ENCODE results near the gene CPNE4. TPM values are rescaled to one million over a fixed set of nuclear protein-coding genes. Genes with fewer than 3 reads are reported as not detected.

CPNE4 gene
- total and polyA plus RNA-seq, 7 experiments from 2014 or later: not detected

DNA sequence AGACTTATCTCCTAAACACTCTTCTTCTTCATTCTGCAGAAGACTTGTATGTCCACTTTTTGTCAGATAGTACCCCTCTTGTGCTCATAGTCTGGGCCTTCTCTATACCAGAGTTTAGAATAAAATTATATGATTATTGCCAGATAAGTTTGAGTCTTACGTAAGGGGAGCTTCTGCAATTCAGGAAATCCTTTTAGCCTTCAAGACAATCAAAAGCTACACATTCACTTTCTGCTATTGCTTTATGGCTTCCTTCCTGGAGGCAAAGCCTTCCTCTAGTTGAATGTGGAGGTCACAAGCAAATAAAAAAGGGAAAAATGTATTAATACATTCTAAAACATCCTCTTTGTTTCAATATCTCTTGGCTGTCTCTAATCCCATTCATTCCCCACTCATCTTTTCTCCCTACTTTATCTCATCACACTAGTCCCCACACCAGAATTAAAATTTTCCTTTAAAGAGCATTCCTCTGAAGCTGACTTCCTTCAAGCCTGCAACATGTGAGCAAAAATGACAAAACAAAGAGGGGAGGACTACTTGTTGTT lies 186.8 kb downstream of the CPNE4 start:
- intact Hi-C loops (cut with micrococcal nuclease): no loop called here
- Histone ChIP-seq H3K4me3 (ENCODE audit: low read length) (no peak overlapping the region), H3K4me1 (ENCODE audit: control insufficient read depth in 2 of 2, insufficient read depth in 2 of 2, low read length in 2 of 2) (no peaks in the 10 kb centered on the region), H3K27ac (ENCODE audit: low read depth, low read length) (no peak overlapping the region), H3K27me3 (ENCODE audit: control insufficient read depth in 2 of 2, insufficient read depth in 2 of 2, low read length in 2 of 2) (no peaks in the 10 kb centered on the region), H3K9me3 (ENCODE audit: control insufficient read depth in 2 of 3, low read length in 3 of 3) (no peaks in the 10 kb centered on the region), H3K36me3 (ENCODE audit: control insufficient read depth in 2 of 3, insufficient read depth in 3 of 3, low read length in 3 of 3) (no peaks in the 10 kb centered on the region)
- H3K9me3 Mint-ChIP-seq: no peaks in the 10 kb centered on the region
- no peaks in the 10 kb centered on the region for H3K36me3 Mint-ChIP-seq
- peaks cover 0 to 25% (median 2%) of the 10 kb centered on the region in 5 donors for H3K27me3 Mint-ChIP-seq
- no peak overlapping the region for H3K4me3 Mint-ChIP-seq
- DNase-seq (no peak), ATAC-seq (no peak)
- ChIA-PET POLR2A (no interaction called here), CTCF (no interaction called here)
- H3K27ac Mint-ChIP-seq: no peak overlapping the region
- H3K4me1 Mint-ChIP-seq: peaks cover 0 to 4% (median 0%) of the 10 kb centered on the region in 7 donors

DNA sequence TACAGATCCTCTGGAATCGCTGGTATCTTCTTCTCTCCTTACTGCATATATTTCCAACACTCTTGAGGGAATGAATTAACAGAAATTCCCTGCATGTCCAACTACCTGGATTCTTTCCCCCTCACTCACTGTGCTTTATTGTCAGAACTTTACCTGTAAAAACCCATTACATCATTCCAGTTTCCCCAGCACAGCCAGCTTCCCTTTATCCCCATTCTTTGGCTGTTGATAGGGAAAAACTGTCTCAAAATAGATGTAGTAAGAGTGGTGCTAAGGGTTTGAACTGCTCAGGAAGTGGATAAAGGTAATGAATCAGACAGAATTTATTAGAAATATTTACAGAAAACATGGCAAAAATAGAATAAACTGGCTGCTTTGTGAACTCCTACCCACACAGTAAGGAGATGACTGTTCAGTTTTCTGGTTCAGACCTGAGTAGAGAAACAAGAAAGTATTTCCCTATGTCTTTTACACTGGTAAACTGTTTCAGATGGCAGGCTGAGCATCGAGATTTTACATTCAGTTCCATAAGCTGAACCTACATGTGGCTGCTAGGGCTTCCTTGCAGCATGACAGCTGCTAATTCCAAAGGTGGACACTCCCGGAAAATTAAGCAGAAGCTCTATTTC lies 188.4 kb downstream of the CPNE4 start:
- Mint-ChIP-seq H3K27me3 (peaks cover 0 to 23% (median 4%) of the 10 kb centered on the region in 5 donors), H3K9me3 (no peaks in the 10 kb centered on the region), H3K4me1 (peaks cover 0 to 4% (median 0%) of the 10 kb centered on the region in 7 donors), H3K27ac (no peak overlapping the region), H3K36me3 (no peaks in the 10 kb centered on the region), H3K4me3 (no peak overlapping the region)
- no peak for ATAC-seq
- Histone ChIP-seq H3K36me3 (ENCODE audit: control insufficient read depth in 2 of 3, insufficient read depth in 3 of 3, low read length in 3 of 3) (no peaks in the 10 kb centered on the region), H3K27me3 (ENCODE audit: control insufficient read depth in 2 of 2, insufficient read depth in 2 of 2, low read length in 2 of 2) (no peaks in the 10 kb centered on the region), H3K4me3 (ENCODE audit: low read length) (no peak overlapping the region), H3K4me1 (ENCODE audit: control insufficient read depth in 2 of 2, insufficient read depth in 2 of 2, low read length in 2 of 2) (no peaks in the 10 kb centered on the region), H3K9me3 (ENCODE audit: control insufficient read depth in 2 of 3, low read length in 3 of 3) (no peaks in the 10 kb centered on the region), H3K27ac (ENCODE audit: low read depth, low read length) (no peak overlapping the region)
- CTCF ChIA-PET: no interaction called here
- no peak for DNase-seq
- POLR2A ChIA-PET: no interaction called here
- intact Hi-C loops (cut with micrococcal nuclease): no loop called here

DNA sequence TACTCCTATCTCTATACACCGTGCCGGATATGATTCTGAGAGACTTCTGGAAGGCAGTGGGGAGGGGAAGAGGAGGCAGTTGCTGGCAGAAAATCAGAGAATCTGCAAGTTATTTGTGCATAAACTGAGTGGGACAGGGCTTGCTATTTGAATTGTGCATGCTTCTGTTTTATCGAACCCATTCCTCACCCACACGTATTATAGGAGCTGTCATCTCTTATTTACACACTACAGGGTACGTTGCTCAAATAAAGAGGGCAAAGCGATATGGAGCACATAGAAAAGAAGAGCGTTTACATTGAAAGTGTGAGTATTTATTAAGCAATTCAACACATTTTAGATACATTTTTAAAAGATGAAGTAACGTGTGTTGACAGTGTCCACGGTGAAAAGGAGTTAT lies 191.6 kb downstream of the CPNE4 start:
- Histone ChIP-seq H3K9me3 (ENCODE audit: control insufficient read depth in 2 of 3, low read length in 3 of 3) (no peaks in the 10 kb centered on the region), H3K27ac (ENCODE audit: low read depth, low read length) (no peak overlapping the region), H3K4me3 (ENCODE audit: low read length) (no peak overlapping the region), H3K4me1 (ENCODE audit: control insufficient read depth in 2 of 2, insufficient read depth in 2 of 2, low read length in 2 of 2) (no peaks in the 10 kb centered on the region), H3K36me3 (ENCODE audit: control insufficient read depth in 2 of 3, insufficient read depth in 3 of 3, low read length in 3 of 3) (no peaks in the 10 kb centered on the region), H3K27me3 (ENCODE audit: control insufficient read depth in 2 of 2, insufficient read depth in 2 of 2, low read length in 2 of 2) (no peaks in the 10 kb centered on the region)
- Mint-ChIP-seq H3K27me3 (peaks cover 0 to 12% (median 4%) of the 10 kb centered on the region in 5 donors), H3K36me3 (no peaks in the 10 kb centered on the region), H3K27ac (no peak overlapping the region), H3K4me1 (peaks cover 0 to 1% (median 0%) of the 10 kb centered on the region in 7 donors), H3K9me3 (no peaks in the 10 kb centered on the region), H3K4me3 (no peak overlapping the region)
- ChIA-PET CTCF (no interaction called here), POLR2A (no interaction called here)
- ATAC-seq: no peak
- DNase-seq: no peak
- intact Hi-C loops (cut with micrococcal nuclease): no loop called here

DNA sequence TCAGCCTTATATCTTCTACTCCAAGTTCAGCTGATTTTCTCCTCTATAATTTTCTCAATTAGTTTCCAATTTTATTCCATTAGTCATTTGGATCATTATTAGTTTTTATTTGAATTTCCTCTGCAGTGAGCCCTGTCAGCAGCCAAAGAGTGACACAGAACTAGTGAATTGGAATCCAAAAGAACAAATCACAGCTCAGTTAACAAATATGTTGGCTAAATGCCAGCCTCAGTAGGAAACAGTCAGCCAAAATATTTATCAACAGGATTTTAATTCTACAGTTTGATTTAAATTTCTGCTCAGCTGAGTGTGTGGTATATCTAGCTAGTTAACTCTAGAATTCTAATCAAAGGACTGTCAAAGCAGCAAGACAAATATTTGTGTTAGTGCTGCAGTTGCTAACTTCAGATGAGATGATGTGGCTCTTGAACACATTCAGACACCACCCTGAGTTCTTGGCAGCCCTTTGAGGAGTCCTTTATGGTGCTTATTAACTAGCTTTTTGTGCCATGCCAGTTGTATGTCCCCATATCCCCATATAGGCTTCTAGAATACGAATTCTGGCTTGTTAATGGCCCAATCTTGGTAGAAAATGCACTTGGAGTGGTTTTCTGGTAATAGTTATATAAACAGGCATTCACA lies 194.5 kb downstream of the CPNE4 start:
- intact Hi-C loops (cut with micrococcal nuclease): no loop called here
- H3K27me3 ChIP-seq (ENCODE audit: control insufficient read depth in 2 of 2, insufficient read depth in 2 of 2, low read length in 2 of 2): no peaks in the 10 kb centered on the region
- no peak overlapping the region for H3K27ac Mint-ChIP-seq
- H3K9me3 Mint-ChIP-seq: peaks cover 0 to 6% (median 0%) of the 10 kb centered on the region in 11 donors
- no peak overlapping the region for H3K4me3 ChIP-seq (ENCODE audit: low read length)
- no peak for ATAC-seq
- no peak overlapping the region for H3K27ac ChIP-seq (ENCODE audit: low read depth, low read length)
- no peaks in the 10 kb centered on the region for H3K36me3 ChIP-seq (ENCODE audit: control insufficient read depth in 2 of 3, insufficient read depth in 3 of 3, low read length in 3 of 3)
- H3K27me3 Mint-ChIP-seq: peaks cover 0 to 26% (median 4%) of the 10 kb centered on the region in 5 donors
- CTCF ChIA-PET: no interaction called here
- H3K9me3 ChIP-seq (ENCODE audit: control insufficient read depth in 2 of 3, low read length in 3 of 3): no peaks in the 10 kb centered on the region
- no peak for DNase-seq
- no peaks in the 10 kb centered on the region for H3K4me1 ChIP-seq (ENCODE audit: control insufficient read depth in 2 of 2, insufficient read depth in 2 of 2, low read length in 2 of 2)
- POLR2A ChIA-PET: no interaction called here
- H3K4me1 Mint-ChIP-seq: no peaks in the 10 kb centered on the region
- H3K36me3 Mint-ChIP-seq: no peaks in the 10 kb centered on the region
- H3K4me3 Mint-ChIP-seq: no peak overlapping the region

DNA sequence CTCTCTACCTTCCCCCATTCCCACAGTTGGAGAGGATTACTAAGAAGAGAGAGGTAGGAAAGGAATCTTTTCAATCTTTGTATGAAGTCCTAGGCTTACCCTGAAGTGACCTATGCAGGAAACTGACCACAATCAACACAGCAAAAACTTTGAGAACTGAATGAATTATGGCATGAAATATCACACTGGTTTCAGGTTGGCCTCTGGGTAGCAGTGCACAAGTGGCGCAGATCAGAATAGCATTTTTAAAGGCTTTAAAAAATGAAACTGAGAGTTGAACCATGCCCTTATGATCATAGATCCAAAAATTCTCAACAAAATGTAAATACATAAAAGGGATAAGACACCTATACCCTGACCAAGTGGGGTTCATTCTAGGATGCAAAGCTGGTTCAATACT lies 198.9 kb downstream of the CPNE4 start:
- Histone ChIP-seq H3K36me3 (ENCODE audit: control insufficient read depth in 2 of 3, insufficient read depth in 3 of 3, low read length in 3 of 3) (no peaks in the 10 kb centered on the region), H3K9me3 (ENCODE audit: control insufficient read depth in 2 of 3, low read length in 3 of 3) (no peaks in the 10 kb centered on the region), H3K27me3 (ENCODE audit: control insufficient read depth in 2 of 2, insufficient read depth in 2 of 2, low read length in 2 of 2) (no peaks in the 10 kb centered on the region), H3K27ac (ENCODE audit: low read depth, low read length) (no peak overlapping the region), H3K4me1 (ENCODE audit: control insufficient read depth in 2 of 2, insufficient read depth in 2 of 2, low read length in 2 of 2) (no peaks in the 10 kb centered on the region), H3K4me3 (ENCODE audit: low read length) (no peak overlapping the region)
- ATAC-seq (no peak), DNase-seq (no peak)
- Mint-ChIP-seq H3K9me3 (peaks cover 0 to 6% (median 0%) of the 10 kb centered on the region in 11 donors), H3K27me3 (peaks cover 0 to 18% (median 6%) of the 10 kb centered on the region in 5 donors), H3K27ac (no peak overlapping the region), H3K4me3 (no peak overlapping the region), H3K36me3 (no peaks in the 10 kb centered on the region), H3K4me1 (no peaks in the 10 kb centered on the region)
- ChIA-PET CTCF (no interaction called here), POLR2A (no interaction called here)
- intact Hi-C loops (cut with micrococcal nuclease): no loop called here

DNA sequence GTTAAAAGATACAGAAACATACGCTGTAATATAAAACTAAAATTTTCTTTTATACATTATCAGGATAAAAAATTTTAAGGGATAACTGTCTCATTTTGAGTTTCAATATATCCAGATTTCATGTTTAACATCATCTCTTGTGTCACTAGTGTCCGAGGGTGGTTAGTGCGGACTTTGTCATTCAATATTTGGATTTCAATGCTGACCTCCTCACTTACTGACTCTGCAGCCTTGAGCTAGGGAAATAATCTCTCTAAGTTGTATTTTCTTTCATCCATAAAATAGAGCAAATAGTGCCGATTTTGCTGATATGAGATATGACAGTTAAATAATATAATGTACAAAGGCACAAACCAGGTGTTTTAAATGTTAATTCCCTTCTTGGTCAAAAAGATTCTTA lies 203.2 kb downstream of the CPNE4 start:
- ATAC-seq (no peak), DNase-seq (no peak)
- Mint-ChIP-seq H3K27me3 (peaks cover 0 to 23% (median 6%) of the 10 kb centered on the region in 5 donors), H3K4me3 (no peak overlapping the region), H3K27ac (no peak overlapping the region), H3K9me3 (peaks cover 0 to 7% (median 0%) of the 10 kb centered on the region in 11 donors), H3K4me1 (no peaks in the 10 kb centered on the region), H3K36me3 (no peaks in the 10 kb centered on the region)
- Histone ChIP-seq H3K4me1 (ENCODE audit: control insufficient read depth in 2 of 2, insufficient read depth in 2 of 2, low read length in 2 of 2) (no peaks in the 10 kb centered on the region), H3K36me3 (ENCODE audit: control insufficient read depth in 2 of 3, insufficient read depth in 3 of 3, low read length in 3 of 3) (no peaks in the 10 kb centered on the region), H3K27me3 (ENCODE audit: control insufficient read depth in 2 of 2, insufficient read depth in 2 of 2, low read length in 2 of 2) (no peaks in the 10 kb centered on the region), H3K9me3 (ENCODE audit: control insufficient read depth in 2 of 3, low read length in 3 of 3) (no peaks in the 10 kb centered on the region), H3K4me3 (ENCODE audit: low read length) (no peak overlapping the region), H3K27ac (ENCODE audit: low read depth, low read length) (no peak overlapping the region)
- intact Hi-C loops (cut with micrococcal nuclease): no loop called here
- CTCF ChIA-PET: no interaction called here
- POLR2A ChIA-PET: no interaction called here
